Measurements from ENCODE around the gene TOLLIP. TPM values are rescaled to one million over a fixed set of nuclear protein-coding genes. Genes with fewer than 3 reads are reported as not detected.

The TOLLIP gene
- total RNA-seq, 1 experiment from 2014 or later: 32.3 TPM

DNA sequence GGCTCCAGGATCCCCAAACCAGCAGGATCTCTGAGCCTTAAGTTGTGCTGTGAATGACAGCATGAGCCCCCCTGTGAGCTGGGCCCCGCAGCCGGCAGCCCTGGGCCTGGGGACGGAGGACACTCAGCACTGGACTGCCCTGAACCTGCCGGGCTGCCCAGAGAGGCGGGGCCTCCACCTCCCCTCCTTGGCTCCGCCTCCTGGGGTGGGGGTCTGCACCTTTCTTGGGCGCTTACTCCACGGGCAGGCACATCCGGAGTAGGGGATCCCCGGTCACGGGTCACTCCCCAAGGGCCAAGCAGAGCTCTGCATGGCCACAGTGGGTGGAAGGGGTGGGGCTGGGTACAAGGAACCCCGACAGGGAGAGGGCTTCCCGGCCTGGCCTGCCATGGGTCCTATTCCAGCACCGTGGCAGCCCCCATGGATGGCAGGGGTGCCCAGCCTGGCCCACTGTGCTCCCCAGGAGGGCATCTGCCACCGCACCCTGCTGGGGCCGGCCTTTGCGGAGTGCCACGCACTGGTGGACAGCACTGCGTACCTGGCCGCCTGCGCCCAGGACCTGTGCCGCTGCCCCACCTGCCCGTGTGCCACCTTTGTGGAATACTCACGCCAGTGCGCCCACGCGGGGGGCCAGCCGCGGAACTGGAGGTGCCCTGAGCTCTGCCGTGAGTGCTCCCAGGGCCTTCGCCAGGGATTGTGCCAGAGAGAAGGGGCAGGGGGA is 81.2 kb downstream of the TOLLIP start:
- no peaks in the 10 kb centered on the region for H3K27me3 ChIP-seq (ENCODE audit: insufficient read depth, low read length)
- no peak overlapping the region for H3K4me3 Mint-ChIP-seq
- H3K4me2 ChIP-seq (ENCODE audit: insufficient read depth, insufficient read length, low read length): no peak overlapping the region
- no peak overlapping the region for H3K56ac ChIP-seq (ENCODE audit: insufficient read length, low read depth, low read length)
- no peaks in the 10 kb centered on the region for H3K79me1 ChIP-seq (ENCODE audit: insufficient read depth, low read depth, low read length, poor library complexity, severe bottlenecking)
- H3K9ac ChIP-seq (ENCODE audit: extremely low read depth, insufficient read length, low read length): no peak overlapping the region
- peaks cover 3 to 8% of the 10 kb centered on the region in 2 experiments; a peak in 2 of 4 replicates for H3K4me1 Mint-ChIP-seq
- no peaks in the 10 kb centered on the region; the same call in 1 of the 2 replicates for H3K27me3 Mint-ChIP-seq (ENCODE audit: low read depth)
- no peak overlapping the region for H3K27ac ChIP-seq (ENCODE audit: insufficient read length, low read depth, low read length)
- H3K23me2 ChIP-seq (ENCODE audit: insufficient read length, low read depth, low read length, poor library complexity, severe bottlenecking): no peaks in the 10 kb centered on the region
- no peak overlapping the region for H4K5ac ChIP-seq (ENCODE audit: insufficient read length, low read depth, low read length)
- H2BK20ac ChIP-seq (ENCODE audit: low read depth, low read length, poor library complexity, severe bottlenecking): no peak overlapping the region
- H4K91ac ChIP-seq (ENCODE audit: insufficient read length, low read depth, low read length): no peak overlapping the region
- no peak overlapping the region for H3K4ac ChIP-seq (ENCODE audit: low read depth, low read length)
- peaks cover 3% of the 10 kb centered on the region for H4K20me1 ChIP-seq (ENCODE audit: control insufficient read depth, insufficient read depth, insufficient read length)
- H3T11ph ChIP-seq (ENCODE audit: low read length): no peak overlapping the region
- no peaks in the 10 kb centered on the region; the same call in 1 of the 2 replicates for H3K4me1 ChIP-seq (ENCODE audit: insufficient read depth, low read length)
- H3K79me2 ChIP-seq (ENCODE audit: insufficient read depth, low read length): no peaks in the 10 kb centered on the region
- H3K9me3 Mint-ChIP-seq: no peaks in the 10 kb centered on the region
- H3K36me3 Mint-ChIP-seq (ENCODE audit: insufficient read depth in 1 of 3, low read depth in 3 of 3): no peaks in the 10 kb centered on the region
- H2AK5ac ChIP-seq (ENCODE audit: insufficient read length, low read length): no peak overlapping the region
- H2BK15ac ChIP-seq (ENCODE audit: low read depth, low read length): no peak overlapping the region
- H2BK120ac ChIP-seq (ENCODE audit: low read depth, low read length, poor library complexity, severe bottlenecking): no peak overlapping the region
- TF ChIP-seq, protein P1, sequence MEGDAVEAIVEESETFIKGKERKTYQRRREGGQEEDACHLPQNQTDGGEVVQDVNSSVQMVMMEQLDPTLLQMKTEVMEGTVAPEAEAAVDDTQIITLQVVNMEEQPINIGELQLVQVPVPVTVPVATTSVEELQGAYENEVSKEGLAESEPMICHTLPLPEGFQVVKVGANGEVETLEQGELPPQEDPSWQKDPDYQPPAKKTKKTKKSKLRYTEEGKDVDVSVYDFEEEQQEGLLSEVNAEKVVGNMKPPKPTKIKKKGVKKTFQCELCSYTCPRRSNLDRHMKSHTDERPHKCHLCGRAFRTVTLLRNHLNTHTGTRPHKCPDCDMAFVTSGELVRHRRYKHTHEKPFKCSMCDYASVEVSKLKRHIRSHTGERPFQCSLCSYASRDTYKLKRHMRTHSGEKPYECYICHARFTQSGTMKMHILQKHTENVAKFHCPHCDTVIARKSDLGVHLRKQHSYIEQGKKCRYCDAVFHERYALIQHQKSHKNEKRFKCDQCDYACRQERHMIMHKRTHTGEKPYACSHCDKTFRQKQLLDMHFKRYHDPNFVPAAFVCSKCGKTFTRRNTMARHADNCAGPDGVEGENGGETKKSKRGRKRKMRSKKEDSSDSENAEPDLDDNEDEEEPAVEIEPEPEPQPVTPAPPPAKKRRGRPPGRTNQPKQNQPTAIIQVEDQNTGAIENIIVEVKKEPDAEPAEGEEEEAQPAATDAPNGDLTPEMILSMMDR (conservative IDR thresholded peaks at IDR 0.05): no peak
- no CpG with 5 or more reads among the region's 31 CpGs for WGBS (ENCODE audit: extremely low coverage, insufficient read length, low lambda C conversion rate)
- H3K23ac ChIP-seq (ENCODE audit: insufficient read length, low read depth, low read length): no peak overlapping the region
- H3K9me3 ChIP-seq (ENCODE audit: control insufficient read depth, low read depth, low read length): no peaks in the 10 kb centered on the region
- H2AFZ ChIP-seq (ENCODE audit: low read length): no peak overlapping the region
- H2BK5ac ChIP-seq (ENCODE audit: insufficient read length, low read length): no peak overlapping the region
- H3K14ac ChIP-seq (ENCODE audit: insufficient read depth, low read length): no peak overlapping the region; the same call in 1 of the 2 replicates
- no peak overlapping the region for H2BK12ac ChIP-seq (ENCODE audit: insufficient read length, low read depth, low read length)
- DNase-seq: peak; percentile 30
- no peak overlapping the region for H3K18ac ChIP-seq (ENCODE audit: insufficient read length, low read depth, low read length)
- no peak overlapping the region for H3K27ac Mint-ChIP-seq
- H4K8ac ChIP-seq (replicated peaks; ENCODE audit: insufficient read length, low read depth, low read length): no peak overlapping the region

Measured in H9 (cell line).